ENCODE data around the gene CLDN5.
"Not testable (repeated sequence)": the region's sequence is repeated elsewhere in the genome, so short reads cannot be mapped to it uniquely, and the experiment has no call there.

Gene CLDN5

DNA sequence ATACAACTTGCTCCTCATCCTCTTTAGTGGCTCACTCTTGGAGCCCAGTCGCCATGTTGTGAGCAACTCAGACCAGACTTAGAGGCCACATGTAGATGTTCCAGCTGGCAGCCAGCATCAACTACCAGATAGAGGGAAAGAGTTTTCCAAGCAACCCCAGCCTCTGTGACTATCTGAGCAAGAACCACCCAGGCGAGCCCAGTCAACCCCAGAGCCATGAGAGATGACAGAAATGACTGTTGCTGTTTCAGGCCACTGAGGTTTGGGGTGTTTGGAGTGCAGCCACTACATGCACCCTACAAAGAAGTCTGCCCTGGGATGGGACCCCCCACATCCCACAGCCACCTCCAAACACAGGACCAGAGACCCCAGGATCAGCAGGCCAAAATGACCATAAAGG, 24.8 kb upstream of the CLDN5 start:
- FAIRE-seq = no peak
- DNase-seq (ENCODE audit: insufficient read length, low spot score) = no peak

DNA sequence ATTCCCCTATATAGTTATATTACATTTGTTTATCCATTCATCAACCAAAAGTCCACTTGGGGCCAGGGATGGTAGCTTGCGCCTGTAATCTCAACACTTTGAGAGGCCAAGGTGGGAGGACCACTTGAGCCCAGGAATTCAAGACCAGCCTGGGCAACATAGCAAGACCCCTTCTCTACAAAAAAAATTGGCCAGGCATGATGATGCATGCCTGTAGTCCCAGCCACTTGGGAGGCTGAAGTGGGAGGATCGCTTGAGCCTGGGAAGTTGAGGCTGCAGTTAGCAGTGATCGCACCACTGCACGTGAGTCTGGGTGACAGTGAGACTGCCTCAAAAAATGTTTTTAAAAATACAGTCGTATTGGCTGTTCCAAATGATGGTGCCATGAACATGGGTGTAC, 24.2 kb upstream of the CLDN5 start:
- FAIRE-seq = not testable (repeated sequence)

DNA sequence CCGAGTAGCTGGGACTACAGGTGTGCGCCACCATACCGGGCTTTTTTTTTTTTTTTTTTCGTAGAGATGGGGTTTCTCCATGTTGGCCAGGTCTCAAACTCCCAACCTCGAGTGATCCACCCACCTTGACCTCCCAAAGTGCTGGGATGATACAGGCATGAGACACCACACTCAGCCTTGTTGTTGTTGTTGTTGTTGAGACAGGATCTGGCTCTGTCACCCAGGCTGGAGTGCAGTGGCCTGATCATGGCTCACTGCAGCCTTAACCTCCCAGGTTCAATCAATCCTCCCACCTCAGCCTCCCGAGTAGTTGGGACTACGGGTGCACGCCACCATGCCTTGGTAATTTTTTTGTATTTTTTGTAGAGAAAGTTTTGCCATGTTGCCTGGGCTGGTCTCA, 23.4 kb upstream of the CLDN5 start:
- DNase-seq (ENCODE audit: insufficient read length, low spot score) = no peak
- FAIRE-seq = no peak

More for the DNA sequence above, 24.2 kb upstream of the CLDN5 start:
- not testable (repeated sequence) for DNase-seq (ENCODE audit: insufficient read length, low spot score)

DNA sequence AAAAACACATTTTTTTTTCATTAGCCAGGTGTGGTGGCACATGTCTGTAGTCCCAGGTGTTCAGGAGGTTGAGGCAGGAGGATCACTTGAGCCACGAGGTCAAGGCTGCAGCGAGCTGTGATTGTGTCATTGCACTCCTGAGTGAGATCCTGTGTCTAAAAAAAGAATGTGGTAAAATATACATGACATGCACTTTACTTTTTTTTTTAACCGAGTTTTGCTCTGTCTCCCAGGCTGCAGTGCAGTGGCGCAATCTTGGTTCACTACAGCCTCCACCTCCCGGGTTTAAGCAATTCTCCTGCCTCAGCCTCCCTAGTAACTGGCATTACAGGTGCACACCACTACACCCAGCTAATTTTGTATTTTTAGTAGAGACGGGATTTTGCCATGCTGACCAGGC, 22.5 kb upstream of the CLDN5 start:
- DNase-seq (ENCODE audit: insufficient read length, low spot score) = no peak

DNA sequence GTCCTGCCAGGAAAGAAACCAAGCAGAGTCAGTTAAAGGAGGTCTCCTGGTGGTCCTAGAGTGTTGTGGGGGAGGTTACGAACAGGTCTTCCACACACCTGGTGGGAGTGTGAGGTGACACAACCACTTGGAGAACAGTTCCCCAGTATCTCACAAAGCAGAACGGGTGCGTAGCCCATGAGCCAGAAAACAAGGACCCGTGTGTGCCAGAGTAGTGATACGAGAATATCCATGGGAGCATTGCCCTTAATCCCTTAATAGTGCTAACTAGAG, 21.7 kb upstream of the CLDN5 start:
- FAIRE-seq (no peak), DNase-seq (ENCODE audit: insufficient read length, low spot score) (no peak)

More for the DNA sequence above, 22.5 kb upstream of the CLDN5 start:
- no peak for FAIRE-seq

DNA sequence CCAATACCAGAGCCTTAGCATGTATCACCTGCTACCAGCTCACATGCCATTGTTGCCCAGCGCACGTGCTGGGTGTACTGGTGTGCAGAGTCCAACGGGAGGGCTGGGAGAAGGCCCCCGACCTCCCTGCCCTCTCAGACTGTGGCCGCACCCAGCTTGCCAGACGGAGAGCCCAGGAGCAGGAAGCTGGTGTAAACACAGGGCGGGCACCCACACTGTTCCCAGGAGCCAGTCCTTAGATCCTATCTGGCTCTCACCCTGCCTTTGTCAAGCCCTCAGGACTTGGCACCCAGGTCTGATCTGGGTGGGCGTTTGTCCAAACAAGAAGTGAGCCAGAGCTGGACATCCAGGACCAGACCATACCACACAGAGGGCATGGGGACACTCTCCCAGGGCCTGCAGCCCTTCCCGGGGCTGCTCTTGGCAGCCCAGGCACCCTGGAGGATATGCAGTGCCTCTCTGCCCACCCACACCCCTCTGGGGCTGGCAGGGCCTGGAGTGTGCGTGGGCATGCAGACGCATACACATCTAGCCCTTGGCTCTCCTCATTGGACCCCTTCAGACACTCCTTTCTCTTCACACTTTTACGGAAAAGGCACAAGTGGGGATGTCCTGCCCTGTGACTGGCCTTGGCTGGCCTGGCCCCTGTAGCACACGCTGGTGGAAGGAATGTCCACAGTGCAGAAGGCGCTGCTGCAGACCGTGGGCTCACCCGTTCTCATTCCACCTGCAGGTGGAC, 19.9 kb upstream of the CLDN5 start:
- DNase-seq (ENCODE audit: insufficient read length, low spot score) (no peak), FAIRE-seq (no peak)

DNA sequence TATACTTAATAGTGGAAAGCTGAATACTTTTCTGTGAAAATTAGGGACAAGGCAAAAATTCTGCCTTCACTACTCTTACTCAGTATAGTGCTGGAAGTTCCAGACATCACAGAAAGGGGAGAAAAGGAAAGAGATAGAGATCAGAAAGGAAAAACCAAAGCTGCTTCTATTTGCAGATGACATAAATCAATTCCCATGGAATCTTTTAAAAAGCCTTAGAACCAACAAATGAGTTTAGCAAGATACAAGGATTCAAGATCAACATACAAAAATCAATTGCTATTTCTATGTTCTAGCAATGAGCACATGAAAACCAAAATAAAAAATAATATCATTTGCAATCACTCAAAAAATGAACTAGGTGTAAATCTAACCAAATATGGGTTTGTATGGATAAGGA, 16.2 kb upstream of the CLDN5 start:
- DNase-seq (ENCODE audit: insufficient read length, low spot score) (no peak), FAIRE-seq (no peak)

DNA sequence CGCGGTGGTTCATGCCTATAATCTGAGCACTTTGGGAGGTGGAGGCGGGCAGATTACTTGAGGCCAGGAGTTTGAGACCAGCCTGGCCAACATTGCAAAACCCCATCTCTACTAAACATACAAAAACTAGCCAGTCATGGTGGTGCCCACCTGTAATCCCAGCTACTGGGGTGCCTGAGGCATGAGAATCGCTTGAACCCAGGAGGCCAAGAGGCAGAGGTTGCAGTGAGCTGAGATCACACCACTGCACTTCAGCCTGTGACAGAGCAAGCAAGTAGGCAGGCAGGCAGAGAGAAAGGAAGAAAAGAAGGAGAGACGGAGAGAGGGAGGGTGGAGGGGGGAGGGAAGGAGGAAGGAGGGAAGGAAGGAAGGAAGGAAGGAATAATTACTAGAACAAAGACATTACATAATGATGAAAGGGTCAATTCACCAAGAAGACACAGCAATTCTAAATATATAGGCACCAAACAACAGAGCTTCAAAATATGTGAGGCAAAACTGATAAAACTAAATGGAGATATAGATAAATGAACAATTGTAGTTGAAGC, 13.8 kb upstream of the CLDN5 start:
- FAIRE-seq (no peak), DNase-seq (ENCODE audit: insufficient read length, low spot score) (no peak)

DNA sequence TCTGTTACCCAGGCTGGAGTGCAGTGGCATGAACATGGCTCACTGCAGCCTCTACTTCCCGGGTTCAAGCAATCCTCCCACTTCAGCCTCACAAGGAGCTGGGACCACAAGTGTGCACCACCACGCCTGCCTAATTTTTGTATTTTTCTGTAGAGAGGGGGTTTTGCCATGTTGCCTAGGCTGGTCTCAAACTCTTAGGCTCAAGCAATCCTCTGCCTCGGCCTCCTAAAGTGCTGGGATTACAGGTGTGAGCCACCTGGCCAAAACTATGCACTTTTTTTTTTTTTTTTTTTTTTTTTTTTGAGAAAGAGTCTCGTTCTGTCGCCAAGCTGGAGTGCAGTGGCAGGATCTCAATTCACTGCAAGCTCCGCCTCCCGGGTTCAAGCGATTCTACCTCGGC, 12.4 kb upstream of the CLDN5 start:
- no peak for FAIRE-seq
- no peak for DNase-seq (ENCODE audit: insufficient read length, low spot score)

DNA sequence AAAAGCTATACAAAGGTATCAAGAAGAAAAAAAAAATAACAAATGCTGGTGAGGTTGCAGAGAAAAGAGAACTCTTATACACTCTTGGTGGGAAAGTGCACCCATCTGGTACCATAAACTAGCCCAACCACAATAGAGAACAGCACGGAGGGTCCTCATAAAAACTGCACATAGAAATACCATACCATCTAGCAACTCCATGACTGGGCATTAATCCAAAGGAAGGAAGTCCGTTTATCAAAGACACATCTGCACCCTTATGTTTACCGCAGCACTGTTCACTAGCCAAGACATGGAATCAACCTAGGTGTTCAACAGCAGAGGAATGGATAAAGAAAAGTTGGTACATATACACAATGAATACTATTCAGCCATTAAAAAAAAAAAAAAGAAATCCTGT, 10.8 kb upstream of the CLDN5 start:
- no peak for FAIRE-seq
- DNase-seq (ENCODE audit: insufficient read length, low spot score) = no peak

DNA sequence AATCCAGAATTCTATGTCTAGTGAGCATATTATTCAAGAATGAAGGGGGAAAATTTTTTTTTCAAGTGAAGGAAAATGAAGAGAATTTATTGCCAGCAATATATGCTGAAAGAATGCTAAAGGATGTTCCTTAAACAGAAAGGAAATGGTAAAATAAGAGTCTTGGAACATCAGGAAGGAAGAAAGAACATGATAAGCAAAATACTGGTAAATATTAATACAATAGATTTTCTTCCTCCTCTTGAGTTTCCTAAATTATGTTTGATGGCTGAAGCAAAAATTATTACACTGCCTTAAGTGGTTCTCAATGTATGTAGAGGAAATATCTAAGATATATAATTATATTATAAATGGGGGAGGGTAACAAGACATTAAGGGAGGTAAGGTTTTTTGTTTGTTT, 9.6 kb upstream of the CLDN5 start:
- DNase-seq (ENCODE audit: insufficient read length, low spot score) = no peak
- no peak for FAIRE-seq

DNA sequence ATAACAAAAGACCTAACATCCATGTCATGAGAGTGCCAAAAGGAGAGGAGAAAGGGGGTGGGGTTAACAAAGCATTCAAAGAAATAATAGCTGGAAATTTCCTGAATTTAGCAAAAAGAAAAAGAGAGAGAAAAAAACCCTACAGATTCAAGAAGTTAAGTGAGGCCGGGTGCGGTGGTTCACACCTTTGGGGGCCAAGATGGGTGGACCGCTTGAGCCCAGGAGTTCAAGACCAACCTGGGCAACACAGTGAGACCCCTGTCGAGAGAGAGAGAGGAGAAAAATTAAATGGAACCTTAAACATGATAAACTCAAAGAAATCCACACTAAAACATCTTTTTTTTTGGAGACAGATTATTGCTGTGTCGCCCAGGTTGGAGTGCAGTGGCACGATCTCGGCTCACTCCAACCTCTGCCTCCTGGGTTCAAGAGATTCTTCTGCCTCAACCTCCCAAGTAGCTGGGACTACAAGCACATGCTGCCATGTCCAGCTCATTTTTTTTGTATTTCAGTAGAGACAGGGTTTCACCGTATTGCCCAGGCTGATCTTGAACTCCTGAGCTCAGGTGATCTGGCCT, 8.9 kb upstream of the CLDN5 start:
- DNase-seq (ENCODE audit: insufficient read length, low spot score) = no peak
- no peak for FAIRE-seq

DNA sequence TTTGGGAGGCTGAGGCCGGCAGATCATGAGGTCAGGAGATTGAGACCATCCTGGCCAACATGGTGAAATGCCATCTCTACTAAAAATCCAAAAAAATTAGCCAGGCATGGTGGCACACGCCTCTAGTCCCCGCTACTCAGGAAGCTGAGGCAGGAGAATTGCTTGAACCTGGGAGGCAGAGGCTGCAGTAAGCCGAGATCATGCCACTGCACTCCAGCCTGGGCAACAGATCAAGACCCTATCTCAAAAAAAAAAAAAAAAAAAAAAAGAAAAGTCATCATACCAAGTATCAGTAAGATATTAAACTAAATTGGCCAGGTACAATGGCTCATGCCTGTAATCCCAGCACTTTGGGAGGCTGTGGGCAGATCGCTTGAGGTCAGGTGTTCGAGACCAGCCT, 7.1 kb upstream of the CLDN5 start:
- DNase-seq (ENCODE audit: insufficient read length, low spot score); FAIRE-seq: not testable (repeated sequence)

DNA sequence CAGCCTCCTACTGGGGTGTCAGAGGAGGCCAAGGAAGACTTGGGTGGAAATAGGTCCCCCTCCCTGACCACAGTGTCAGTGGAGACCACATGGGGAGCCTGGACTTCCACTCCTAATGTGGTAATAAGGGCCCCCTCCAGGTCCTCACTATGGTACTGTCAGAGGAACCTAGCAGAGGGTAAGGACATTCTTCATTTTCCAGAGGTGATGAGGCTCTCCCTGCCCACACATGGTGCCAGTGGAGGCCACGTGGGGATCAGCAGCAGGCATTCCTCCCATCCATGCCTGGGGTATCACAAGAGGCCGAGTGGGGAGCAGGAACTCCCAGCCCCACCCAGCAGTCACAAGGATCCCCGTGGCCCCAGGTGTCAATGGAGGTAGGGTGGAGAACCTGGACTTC, 6.5 kb upstream of the CLDN5 start:
- no peak for DNase-seq (ENCODE audit: insufficient read length, low spot score)
- no peak for FAIRE-seq

DNA sequence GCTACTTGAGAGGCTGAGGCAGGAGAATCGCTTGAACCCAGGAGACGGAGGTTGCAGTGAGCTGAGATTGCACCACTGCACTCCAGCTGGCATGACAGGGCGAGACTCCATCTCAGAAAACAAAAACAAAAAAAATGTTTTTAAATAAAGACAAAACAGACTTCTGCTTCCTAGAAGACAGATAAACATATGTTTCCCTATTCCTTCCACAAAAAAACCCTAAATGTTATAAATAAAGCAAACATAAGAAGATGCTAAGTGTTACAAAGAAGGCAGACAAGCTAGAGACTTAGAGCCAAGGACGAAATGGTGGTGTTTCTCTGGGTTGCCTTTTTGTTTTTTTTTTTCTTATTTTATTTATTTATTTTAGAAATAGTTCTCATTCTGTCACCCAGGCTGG, 5.6 kb upstream of the CLDN5 start:
- no peak for DNase-seq (ENCODE audit: insufficient read length, low spot score)
- FAIRE-seq = no peak

DNA sequence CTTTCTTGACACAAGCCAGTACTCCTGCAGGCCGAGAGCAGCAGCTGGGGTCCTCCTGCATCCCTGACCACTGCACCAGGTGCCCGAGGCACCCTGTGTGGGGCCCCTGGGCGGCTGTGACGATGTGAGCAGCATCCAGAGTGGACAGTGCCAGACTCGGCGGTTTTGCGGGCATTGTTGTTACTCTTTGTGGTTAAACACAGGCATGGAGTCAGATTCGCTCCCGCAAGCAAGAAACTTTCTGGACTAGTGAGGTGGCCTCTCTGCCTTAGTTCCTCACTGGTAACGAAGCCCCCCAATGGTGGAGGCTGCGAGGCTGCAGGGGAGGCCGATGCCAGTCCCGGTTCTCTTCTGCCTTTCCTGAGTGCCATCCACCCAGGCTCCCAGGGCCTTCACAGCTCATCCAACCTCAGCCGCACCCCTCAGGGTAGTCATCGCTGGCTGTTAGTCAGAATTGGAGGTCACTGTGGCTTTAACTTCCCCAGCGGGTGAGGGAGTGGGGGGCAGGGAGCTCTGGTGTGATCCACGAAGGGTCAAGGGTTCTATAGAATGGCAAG, 3.7 kb upstream of the CLDN5 start:
- FAIRE-seq = no peak
- DNase-seq (ENCODE audit: insufficient read length, low spot score) = no peak

DNA sequence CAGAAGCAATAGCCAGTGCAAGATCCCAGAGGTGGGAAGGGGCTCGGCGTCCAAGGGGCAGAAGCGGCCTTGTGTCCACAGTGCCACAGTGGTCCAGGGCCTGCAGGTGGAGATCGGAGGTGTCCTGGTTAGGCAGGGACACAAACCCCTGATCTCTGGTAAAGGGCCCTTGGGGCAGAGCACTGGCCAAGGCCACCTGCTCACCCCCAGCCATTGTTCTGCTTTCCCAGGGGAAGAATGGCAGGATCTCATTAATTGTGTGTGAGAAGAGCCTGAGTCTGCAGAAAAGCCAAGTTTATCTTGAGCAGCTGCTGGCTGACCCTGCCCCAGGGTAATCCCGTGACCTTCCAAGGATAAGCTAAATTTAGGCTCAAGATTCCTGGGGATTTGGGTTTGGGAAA, 3.1 kb upstream of the CLDN5 start:
- FAIRE-seq = no peak
- DNase-seq (ENCODE audit: insufficient read length, low spot score) = no peak

DNA sequence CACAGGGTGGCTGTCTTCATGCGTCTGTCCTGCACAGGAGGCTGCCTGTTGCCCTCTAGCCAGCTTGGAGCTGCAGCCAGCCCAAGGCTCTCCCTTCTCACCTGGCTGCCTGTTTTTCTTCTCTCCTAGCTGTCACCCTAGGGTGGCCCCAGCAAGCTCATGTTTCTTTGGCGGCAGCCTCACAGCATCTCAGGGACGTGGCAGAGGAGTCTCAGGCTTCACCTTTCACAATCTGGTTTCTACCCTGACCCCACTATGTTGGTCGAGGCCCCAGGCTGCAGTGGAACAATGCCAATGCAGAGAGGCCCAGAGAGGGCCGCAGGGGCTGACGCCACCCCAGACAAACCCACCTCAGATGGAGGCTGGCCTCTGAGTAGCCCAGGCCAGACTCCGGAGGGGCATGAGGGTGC, 2.5 kb upstream of the CLDN5 start:
- FAIRE-seq (no peak), DNase-seq (ENCODE audit: insufficient read length, low spot score) (no peak)

DNA sequence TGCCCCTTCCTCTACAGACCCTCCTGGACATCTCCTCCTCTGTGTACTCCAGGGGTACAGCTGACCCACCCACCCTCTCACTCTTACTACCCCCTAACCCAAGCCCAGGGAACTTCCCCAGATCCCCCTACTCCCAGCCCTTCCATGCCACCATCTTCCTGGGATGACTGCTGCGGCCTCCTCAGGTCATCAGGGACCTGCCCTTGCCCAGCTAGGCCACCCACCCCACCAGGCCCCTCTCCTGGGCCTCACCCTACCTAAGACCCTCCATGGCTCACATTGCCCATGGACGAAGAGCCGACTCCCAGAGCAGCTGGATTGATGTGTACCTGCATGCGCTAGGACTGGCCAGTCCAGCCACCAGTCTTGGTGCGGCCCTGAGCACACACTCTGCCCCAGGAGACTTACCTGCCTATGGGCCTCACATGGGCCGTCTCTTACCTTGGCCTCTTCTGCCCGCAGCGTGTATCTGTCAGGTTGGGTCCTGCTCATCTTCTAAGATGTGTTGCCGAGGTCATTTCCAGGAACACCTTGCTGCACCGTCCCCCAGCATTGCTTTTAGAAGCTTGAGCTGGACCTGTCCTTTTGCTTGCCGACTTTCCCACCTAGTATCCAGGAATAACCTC, 2.0 kb upstream of the CLDN5 start:
- no peak for DNase-seq (ENCODE audit: insufficient read length, low spot score)
- no peak for FAIRE-seq

DNA sequence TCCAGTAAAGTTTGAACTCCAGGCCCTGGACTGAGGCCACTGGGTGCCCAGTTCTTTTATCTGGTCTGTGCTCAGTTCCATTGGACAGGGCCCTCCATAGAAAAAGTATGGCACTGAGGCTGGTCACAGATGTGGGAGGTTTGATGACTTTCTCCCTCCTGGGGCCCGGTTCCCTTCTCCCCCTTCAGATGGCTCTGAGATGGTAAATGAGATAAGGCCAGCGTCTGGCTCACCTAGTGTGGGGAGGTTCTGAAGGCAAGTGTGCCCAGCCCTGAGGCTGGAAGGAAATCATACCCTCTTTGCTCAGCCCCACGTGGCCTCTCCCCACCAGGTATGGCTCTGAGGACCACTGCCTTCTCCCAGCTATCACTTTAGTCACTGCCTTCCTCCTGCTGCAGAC, 1.5 kb upstream of the CLDN5 start:
- DNase-seq (ENCODE audit: insufficient read length, low spot score) (no peak), FAIRE-seq (no peak)

DNA sequence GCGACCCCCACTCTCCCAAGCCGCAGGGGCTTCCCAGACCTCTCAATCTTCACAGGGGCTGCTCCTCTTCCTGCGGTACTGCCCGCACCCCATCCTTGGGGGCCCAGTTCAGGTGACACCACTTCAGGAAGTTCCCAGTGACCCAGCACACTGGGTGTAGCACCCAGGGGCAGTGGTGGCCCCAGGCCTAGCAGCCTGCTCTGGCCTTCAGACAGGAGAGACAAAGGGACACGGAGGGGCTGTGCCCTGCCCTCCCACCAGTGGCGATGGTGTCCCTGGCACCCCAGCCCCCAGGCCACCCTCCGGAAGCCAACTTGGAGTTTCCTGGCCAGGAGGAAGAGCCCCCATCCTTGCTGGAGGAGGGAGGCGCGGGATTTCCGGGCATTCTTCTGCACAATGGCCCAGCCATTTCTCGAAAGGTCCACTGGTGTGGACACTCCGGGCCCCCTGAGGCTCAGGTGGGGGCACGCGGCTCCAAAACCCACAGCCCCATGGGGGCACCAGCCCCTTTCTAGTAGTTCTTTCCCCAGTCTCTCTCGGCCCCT, 978 bp upstream of the CLDN5 start:
- DNase-seq (ENCODE audit: insufficient read length, low spot score) (no peak), FAIRE-seq (no peak)
